Measurements from ENCODE around the gene FSD1L. TPM values are rescaled to one million over a fixed set of nuclear protein-coding genes. Genes with fewer than 3 reads are reported as not detected.

FSD1L gene
- polyA plus RNA-seq = under 1 TPM; 0.33 to 0.41 TPM

DNA sequence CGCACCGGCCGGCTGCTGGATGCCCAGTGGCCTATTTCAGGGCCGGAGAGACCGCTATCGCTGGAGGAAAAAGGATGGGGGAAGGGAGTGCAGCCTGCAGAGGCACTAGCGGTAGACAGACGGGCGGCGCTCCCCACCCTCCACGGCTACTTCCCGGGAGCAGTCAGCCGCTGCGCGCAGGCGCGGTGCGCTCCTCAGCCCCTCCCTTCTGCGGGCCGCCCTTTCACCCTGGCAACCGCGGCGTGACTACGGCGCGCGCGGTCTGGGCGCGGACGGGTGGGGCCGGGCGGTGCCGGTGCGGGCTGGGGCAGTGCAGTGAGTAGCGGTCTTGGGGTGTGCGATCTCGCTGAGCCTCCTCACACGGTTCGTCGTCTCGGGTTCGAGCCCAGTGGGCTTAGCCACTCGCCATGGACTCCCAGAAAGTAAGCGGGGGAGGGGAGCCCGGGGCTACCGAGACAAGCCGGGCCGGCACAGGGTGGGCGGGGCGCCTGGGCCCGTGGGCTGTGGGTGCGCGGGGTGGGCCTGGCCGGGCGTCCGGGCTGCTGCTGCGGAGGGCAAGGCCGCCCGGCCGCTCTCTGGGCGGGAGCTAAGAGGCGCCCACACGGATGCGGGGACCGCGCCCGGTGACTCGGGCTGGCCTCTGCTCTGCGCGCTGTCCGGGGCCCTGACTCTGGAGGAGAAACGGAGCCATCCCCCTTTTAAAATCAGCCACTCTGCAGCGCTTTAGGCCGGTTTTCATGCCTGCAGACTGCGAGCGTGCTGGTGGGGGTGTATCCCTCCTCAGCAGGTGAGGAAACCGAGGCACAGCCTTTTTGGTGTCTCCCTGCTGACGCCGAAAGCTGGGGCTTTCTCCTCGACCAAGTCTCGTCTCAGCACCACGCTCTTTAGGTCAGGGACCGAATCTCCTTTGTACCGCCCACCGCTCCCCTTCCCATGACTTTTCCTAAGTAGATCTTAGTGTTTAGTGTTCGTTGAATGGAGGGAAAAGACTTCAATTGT, at the start of gene FSD1L:
TSS of gene FSD1L (plus strand) at position 221 of the 999 bp plus-strand sequence. CDS start at position 408, 187 bp downstream.
- 0 to 1% methylated on average over 76 to 87 of the region's 87 CpGs for WGBS, 2 donors
- Histone ChIP-seq H3K36me3 (ENCODE audit: control insufficient read depth in 2 of 2, insufficient read depth in 2 of 2, low read length in 1 of 2) (no peaks in the 10 kb centered on the region), H3K4me3 (ENCODE audit: low read depth in 1 of 2, low read length in 2 of 2) (peak within 1 kb of the TSS; percentile 73 to 75), H3K27me3 (ENCODE audit: control insufficient read depth in 1 of 2, insufficient read depth in 2 of 2, low read length in 2 of 2) (no peaks in the 10 kb centered on the region), H3K4me1 (ENCODE audit: control insufficient read depth in 2 of 2, insufficient read depth in 2 of 2, low read length in 1 of 2) (peaks cover 0 to 7% of the 10 kb centered on the region in 2 donors), H3K9me3 (ENCODE audit: control insufficient read depth in 2 of 2, insufficient read depth in 1 of 2, low read depth in 1 of 2, low read length in 1 of 2) (no peaks in the 10 kb centered on the region), H3K27ac (ENCODE audit: low read depth in 2 of 2, low read length in 1 of 2) (peak within 1 kb of the TSS; percentile 29 to 80)

GRCh38 chr9:105399117-105399516, 48.7 kb upstream of the FSD1L start:
- Histone ChIP-seq H3K27me3 (ENCODE audit: control insufficient read depth in 1 of 2, insufficient read depth in 2 of 2, low read length in 2 of 2) (no peaks in the 10 kb centered on the region), H3K36me3 (ENCODE audit: control insufficient read depth in 2 of 2, insufficient read depth in 2 of 2, low read length in 1 of 2) (no peaks in the 10 kb centered on the region), H3K4me1 (ENCODE audit: control insufficient read depth in 2 of 2, insufficient read depth in 2 of 2, low read length in 1 of 2) (no peaks in the 10 kb centered on the region), H3K4me3 (ENCODE audit: low read depth in 1 of 2, low read length in 2 of 2) (no peak overlapping the region), H3K9me3 (ENCODE audit: control insufficient read depth in 2 of 2, insufficient read depth in 1 of 2, low read depth in 1 of 2, low read length in 1 of 2) (no peaks in the 10 kb centered on the region), H3K27ac (ENCODE audit: low read depth in 2 of 2, low read length in 1 of 2) (no peak overlapping the region)
- WGBS, 2 donors = 86 to 88% methylated on average over 2 of the region's 2 CpGs

DNA sequence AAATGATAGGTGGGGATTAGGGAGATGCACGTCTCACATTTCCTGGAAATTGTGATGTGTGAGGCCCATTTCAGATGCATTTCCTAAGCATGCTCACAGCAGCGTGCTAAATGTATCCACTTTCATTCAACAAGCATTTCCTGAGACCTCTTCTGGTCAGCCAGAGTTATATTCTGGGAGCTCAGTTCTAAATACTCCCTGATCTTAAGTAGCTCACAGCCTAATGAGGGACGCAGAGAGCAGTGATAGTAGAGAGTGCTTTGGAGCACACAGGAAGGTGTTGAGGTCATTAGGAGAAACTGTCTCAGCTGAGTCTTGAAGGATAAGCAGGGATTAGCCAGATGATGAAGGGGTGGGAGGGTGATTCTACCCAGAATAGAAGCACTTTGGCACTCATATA, 46.2 kb upstream of the FSD1L start:
- Histone ChIP-seq H3K36me3 (ENCODE audit: control insufficient read depth in 2 of 2, insufficient read depth in 2 of 2, low read length in 1 of 2) (no peaks in the 10 kb centered on the region), H3K4me1 (ENCODE audit: control insufficient read depth in 2 of 2, insufficient read depth in 2 of 2, low read length in 1 of 2) (no peaks in the 10 kb centered on the region), H3K27ac (ENCODE audit: low read depth in 2 of 2, low read length in 1 of 2) (no peak overlapping the region), H3K4me3 (ENCODE audit: low read depth in 1 of 2, low read length in 2 of 2) (no peak overlapping the region), H3K9me3 (ENCODE audit: control insufficient read depth in 2 of 2, insufficient read depth in 1 of 2, low read depth in 1 of 2, low read length in 1 of 2) (no peaks in the 10 kb centered on the region), H3K27me3 (ENCODE audit: control insufficient read depth in 1 of 2, insufficient read depth in 2 of 2, low read length in 2 of 2) (no peaks in the 10 kb centered on the region)
- 50 to 62% methylated on average over 3 of the region's 3 CpGs for WGBS, 2 donors

DNA sequence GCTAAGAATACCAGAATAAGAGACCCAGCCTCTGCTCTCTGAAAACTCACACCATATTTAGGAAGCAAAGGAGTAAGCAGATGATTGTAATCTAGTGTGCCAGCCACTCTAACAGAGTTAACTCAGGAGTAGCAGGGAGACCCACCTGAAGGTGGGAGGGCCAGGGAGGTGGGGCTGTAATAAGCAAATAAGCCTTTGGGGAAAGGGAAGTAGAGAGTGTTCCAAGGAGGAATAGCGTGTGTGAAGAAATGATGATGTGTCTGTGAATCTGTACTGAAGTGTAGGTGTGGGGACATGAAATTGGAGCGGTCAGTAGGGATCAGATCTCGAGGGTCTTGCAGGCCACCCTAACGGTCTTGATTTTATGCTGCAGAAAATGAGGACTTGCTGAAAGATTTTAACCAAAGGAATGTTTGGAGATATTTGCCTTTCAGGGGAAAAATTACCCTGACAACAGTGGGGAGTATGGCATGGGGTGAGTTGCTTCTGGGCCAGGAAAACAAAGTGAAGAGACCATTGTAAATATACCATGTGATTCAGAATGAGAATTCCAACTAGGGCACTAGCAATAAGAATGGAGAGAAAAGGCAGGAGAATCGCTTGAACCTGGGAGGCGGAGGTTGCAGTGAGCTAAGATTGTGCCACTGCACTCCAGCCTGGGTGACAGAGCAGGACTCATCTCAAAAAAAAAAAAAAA, 44.1 kb upstream of the FSD1L start:
- WGBS, 2 donors = 78 to 80% methylated on average over 6 of the region's 6 CpGs
- H3K27ac ChIP-seq (ENCODE audit: low read depth in 2 of 2, low read length in 1 of 2) = no peak overlapping the region
- H3K4me3 ChIP-seq (ENCODE audit: low read depth in 1 of 2, low read length in 2 of 2) = no peak overlapping the region
- H3K4me1 ChIP-seq (ENCODE audit: control insufficient read depth in 2 of 2, insufficient read depth in 2 of 2, low read length in 1 of 2) = no peaks in the 10 kb centered on the region
- H3K27me3 ChIP-seq (ENCODE audit: control insufficient read depth in 1 of 2, insufficient read depth in 2 of 2, low read length in 2 of 2) = no peaks in the 10 kb centered on the region
- no peaks in the 10 kb centered on the region for H3K9me3 ChIP-seq (ENCODE audit: control insufficient read depth in 2 of 2, insufficient read depth in 1 of 2, low read depth in 1 of 2, low read length in 1 of 2)
- H3K36me3 ChIP-seq (ENCODE audit: control insufficient read depth in 2 of 2, insufficient read depth in 2 of 2, low read length in 1 of 2) = no peaks in the 10 kb centered on the region

DNA sequence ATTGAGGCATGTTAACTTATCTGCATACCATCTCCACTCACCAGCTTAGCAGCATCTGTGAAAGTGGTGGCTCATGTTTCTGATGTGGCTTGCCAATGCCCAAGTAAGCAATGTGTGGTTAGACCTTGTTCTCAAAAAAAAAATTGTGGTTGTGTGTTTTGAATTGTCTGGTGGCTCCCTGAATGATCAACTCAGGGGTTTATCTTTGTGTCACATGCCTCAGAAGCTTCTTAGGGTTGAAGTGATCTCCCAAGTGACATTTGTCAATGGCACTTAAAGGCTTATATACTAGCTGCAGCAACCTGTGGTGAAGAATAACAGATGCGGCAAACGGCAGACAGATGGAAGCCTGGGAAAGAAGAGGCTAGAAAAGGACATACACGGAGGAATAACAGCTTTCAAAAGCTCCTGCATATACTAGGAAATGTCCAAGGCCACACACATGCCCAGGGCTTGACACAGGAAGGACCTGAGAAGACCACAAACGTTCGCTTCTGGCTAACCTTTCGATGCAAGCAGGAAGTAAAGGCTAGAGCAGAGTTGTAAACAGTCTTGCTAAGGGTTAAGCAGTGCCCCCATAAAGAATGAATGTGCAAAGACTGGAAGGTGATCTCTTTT, 42.2 kb upstream of the FSD1L start:
- no peaks in the 10 kb centered on the region for H3K4me1 ChIP-seq (ENCODE audit: control insufficient read depth in 2 of 2, insufficient read depth in 2 of 2, low read length in 1 of 2)
- peaks cover 0 to 3% of the 10 kb centered on the region in 2 donors for H3K9me3 ChIP-seq (ENCODE audit: control insufficient read depth in 2 of 2, insufficient read depth in 1 of 2, low read depth in 1 of 2, low read length in 1 of 2)
- H3K27ac ChIP-seq (ENCODE audit: low read depth in 2 of 2, low read length in 1 of 2) = no peak overlapping the region
- no peaks in the 10 kb centered on the region for H3K36me3 ChIP-seq (ENCODE audit: control insufficient read depth in 2 of 2, insufficient read depth in 2 of 2, low read length in 1 of 2)
- H3K4me3 ChIP-seq (ENCODE audit: low read depth in 1 of 2, low read length in 2 of 2) = no peak overlapping the region
- H3K27me3 ChIP-seq (ENCODE audit: control insufficient read depth in 1 of 2, insufficient read depth in 2 of 2, low read length in 2 of 2) = no peaks in the 10 kb centered on the region
- 43 to 48% methylated on average over 6 of the region's 6 CpGs for WGBS, 2 donors

GRCh38 chr9:105406369-105406768, 41.5 kb upstream of the FSD1L start:
- no peak overlapping the region for H3K27ac ChIP-seq (ENCODE audit: low read depth in 2 of 2, low read length in 1 of 2)
- no peak overlapping the region for H3K4me3 ChIP-seq (ENCODE audit: low read depth in 1 of 2, low read length in 2 of 2)
- WGBS, 2 donors = 93 to 95% methylated on average over 6 of the region's 6 CpGs
- no peaks in the 10 kb centered on the region for H3K36me3 ChIP-seq (ENCODE audit: control insufficient read depth in 2 of 2, insufficient read depth in 2 of 2, low read length in 1 of 2)
- no peaks in the 10 kb centered on the region for H3K4me1 ChIP-seq (ENCODE audit: control insufficient read depth in 2 of 2, insufficient read depth in 2 of 2, low read length in 1 of 2)
- no peaks in the 10 kb centered on the region for H3K27me3 ChIP-seq (ENCODE audit: control insufficient read depth in 1 of 2, insufficient read depth in 2 of 2, low read length in 2 of 2)
- peaks cover 0 to 3% of the 10 kb centered on the region in 2 donors for H3K9me3 ChIP-seq (ENCODE audit: control insufficient read depth in 2 of 2, insufficient read depth in 1 of 2, low read depth in 1 of 2, low read length in 1 of 2)

DNA sequence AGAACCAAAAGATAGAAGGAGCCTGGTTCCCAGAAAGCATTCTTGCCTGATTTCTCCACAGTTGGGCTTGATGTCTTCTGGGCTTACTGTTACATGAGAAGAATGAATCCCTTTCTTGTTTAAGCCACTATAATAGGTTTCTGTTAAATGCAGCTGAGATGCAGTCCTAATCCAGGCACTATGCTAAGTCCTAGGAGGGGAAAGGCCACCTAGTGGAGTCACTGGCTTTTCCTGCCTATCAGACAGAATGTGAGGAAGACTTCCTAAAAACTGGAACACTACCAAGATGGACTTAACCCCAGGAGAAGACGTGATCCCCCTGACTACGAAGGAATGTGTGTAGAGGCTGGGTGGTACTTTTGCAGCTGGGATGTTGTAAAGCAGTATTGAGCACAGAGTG, 34.3 kb upstream of the FSD1L start:
- Histone ChIP-seq H3K9me3 (ENCODE audit: control insufficient read depth in 2 of 2, insufficient read depth in 1 of 2, low read depth in 1 of 2, low read length in 1 of 2) (peaks cover 0 to 3% of the 10 kb centered on the region in 2 donors), H3K27ac (ENCODE audit: low read depth in 2 of 2, low read length in 1 of 2) (no peak overlapping the region)

GRCh38 chr9:105414947-105415661, 32.7 kb upstream of the FSD1L start:
- Histone ChIP-seq H3K4me3 (ENCODE audit: low read depth in 1 of 2, low read length in 2 of 2) (no peak overlapping the region), H3K27ac (ENCODE audit: low read depth in 2 of 2, low read length in 1 of 2) (no peak overlapping the region), H3K36me3 (ENCODE audit: control insufficient read depth in 2 of 2, insufficient read depth in 2 of 2, low read length in 1 of 2) (no peaks in the 10 kb centered on the region), H3K27me3 (ENCODE audit: control insufficient read depth in 1 of 2, insufficient read depth in 2 of 2, low read length in 2 of 2) (no peaks in the 10 kb centered on the region), H3K9me3 (ENCODE audit: control insufficient read depth in 2 of 2, insufficient read depth in 1 of 2, low read depth in 1 of 2, low read length in 1 of 2) (no peaks in the 10 kb centered on the region), H3K4me1 (ENCODE audit: control insufficient read depth in 2 of 2, insufficient read depth in 2 of 2, low read length in 1 of 2) (no peaks in the 10 kb centered on the region)
- WGBS, 2 donors = 5 to 7% methylated on average over 6 of the region's 6 CpGs

More for the DNA sequence above, 34.3 kb upstream of the FSD1L start:
- 17 to 29% methylated on average over 2 of the region's 2 CpGs for WGBS, 2 donors
- Histone ChIP-seq H3K4me1 (ENCODE audit: control insufficient read depth in 2 of 2, insufficient read depth in 2 of 2, low read length in 1 of 2) (no peaks in the 10 kb centered on the region), H3K4me3 (ENCODE audit: low read depth in 1 of 2, low read length in 2 of 2) (no peak overlapping the region), H3K27me3 (ENCODE audit: control insufficient read depth in 1 of 2, insufficient read depth in 2 of 2, low read length in 2 of 2) (no peaks in the 10 kb centered on the region), H3K36me3 (ENCODE audit: control insufficient read depth in 2 of 2, insufficient read depth in 2 of 2, low read length in 1 of 2) (no peaks in the 10 kb centered on the region)

GRCh38 chr9:105415662-105415980, 32.2 kb upstream of the FSD1L start:
- WGBS, 2 donors = 78 to 83% methylated on average over 8 of the region's 8 CpGs
- no peaks in the 10 kb centered on the region for H3K4me1 ChIP-seq (ENCODE audit: control insufficient read depth in 2 of 2, insufficient read depth in 2 of 2, low read length in 1 of 2)
- H3K27me3 ChIP-seq (ENCODE audit: control insufficient read depth in 1 of 2, insufficient read depth in 2 of 2, low read length in 2 of 2) = no peaks in the 10 kb centered on the region
- no peaks in the 10 kb centered on the region for H3K36me3 ChIP-seq (ENCODE audit: control insufficient read depth in 2 of 2, insufficient read depth in 2 of 2, low read length in 1 of 2)
- H3K9me3 ChIP-seq (ENCODE audit: control insufficient read depth in 2 of 2, insufficient read depth in 1 of 2, low read depth in 1 of 2, low read length in 1 of 2) = no peaks in the 10 kb centered on the region
- H3K4me3 ChIP-seq (ENCODE audit: low read depth in 1 of 2, low read length in 2 of 2) = no peak overlapping the region
- H3K27ac ChIP-seq (ENCODE audit: low read depth in 2 of 2, low read length in 1 of 2) = no peak overlapping the region

All from esophagus (tissue), 2 donors.